ENCODE data around the gene SSBP4. TPM values are rescaled to one million over a fixed set of nuclear protein-coding genes. Genes with fewer than 3 reads are reported as not detected.

Gene SSBP4
- total RNA-seq, 1 experiment from 2014 or later: 46.2 TPM

- no TSS peak for BruUV-seq (replicated peaks)
- H3K4me1 ChIP-seq: peaks cover 8% of the 10 kb centered on the region
- ChIA-PET POLR2A (no interaction called here), CTCF (no interaction called here)
- Mint-ChIP-seq H3K9me3 (ENCODE audit: unreplicated experiment) (no peaks in the 10 kb centered on the region), H3K4me3 (ENCODE audit: unreplicated experiment) (no peak overlapping the region), H3K27ac (ENCODE audit: unreplicated experiment) (no peak overlapping the region), H3K27me3 (ENCODE audit: insufficient read depth, unreplicated experiment) (no peaks in the 10 kb centered on the region), H3K36me3 (ENCODE audit: insufficient read depth, unreplicated experiment) (peaks cover 29% of the 10 kb centered on the region), H3K4me1 (ENCODE audit: low read depth, unreplicated experiment) (peaks cover 1% of the 10 kb centered on the region)
- H3K27me3 ChIP-seq (replicated peaks; ENCODE audit: control insufficient read depth, insufficient read depth, low read length): no peaks in the 10 kb centered on the region
- no peak overlapping the region for H3K4me3 ChIP-seq (ENCODE audit: low read depth, low read length)
- no peak for TF ChIP-seq CTCF (IDR thresholded peaks at IDR 0.05; ENCODE audit: insufficient read depth in 1 of 2, low read depth in 1 of 2, low read length in 1 of 2, severe bottlenecking in 1 of 2, unreplicated experiment in 1 of 2)
- no peaks in the 10 kb centered on the region for H3K9me3 ChIP-seq
- no peak for DNase-seq
- H3K36me3 ChIP-seq (ENCODE audit: control insufficient read depth, insufficient read depth, low read length): no peaks in the 10 kb centered on the region; the same call in 1 of the 2 replicates
- intact Hi-C loops (cut with micrococcal nuclease; ENCODE audit: unreplicated experiment): no loop called here
Measured at GRCh38 chr19:18433735-18434398, 14.7 kb downstream of the SSBP4 start.

GRCh38 chr19:18434411-18435175, 15.4 kb downstream of the SSBP4 start:
- H3K27me3 ChIP-seq (replicated peaks; ENCODE audit: control insufficient read depth, insufficient read depth, low read length): no peaks in the 10 kb centered on the region
- H3K9me3 ChIP-seq: no peaks in the 10 kb centered on the region
- DNase-seq: no peak
- CTCF ChIA-PET: no interaction called here
- H3K36me3 ChIP-seq (ENCODE audit: control insufficient read depth, insufficient read depth, low read length): no peaks in the 10 kb centered on the region; the same call in 1 of the 2 replicates
- Mint-ChIP-seq H3K36me3 (ENCODE audit: insufficient read depth, unreplicated experiment) (peaks cover 37% of the 10 kb centered on the region), H3K27me3 (ENCODE audit: insufficient read depth, unreplicated experiment) (no peaks in the 10 kb centered on the region), H3K4me3 (ENCODE audit: unreplicated experiment) (no peak overlapping the region), H3K9me3 (ENCODE audit: unreplicated experiment) (no peaks in the 10 kb centered on the region), H3K27ac (ENCODE audit: unreplicated experiment) (no peak overlapping the region), H3K4me1 (ENCODE audit: low read depth, unreplicated experiment) (peaks cover 9% of the 10 kb centered on the region)
- POLR2A ChIA-PET: no interaction called here
- peaks cover 10% of the 10 kb centered on the region for H3K4me1 ChIP-seq
- no TSS peak for BruUV-seq (replicated peaks)
- intact Hi-C loops (cut with micrococcal nuclease; ENCODE audit: unreplicated experiment): no loop called here
- TF ChIP-seq CTCF (IDR thresholded peaks at IDR 0.05; ENCODE audit: insufficient read depth in 1 of 2, low read depth in 1 of 2, low read length in 1 of 2, severe bottlenecking in 1 of 2, unreplicated experiment in 1 of 2): no peak
- no peak overlapping the region for H3K4me3 ChIP-seq (ENCODE audit: low read depth, low read length)

- Histone ChIP-seq H3K4me1 (peaks cover 10% of the 10 kb centered on the region), H3K36me3 (ENCODE audit: control insufficient read depth, insufficient read depth, low read length) (no peaks in the 10 kb centered on the region; the same call in 1 of the 2 replicates), H3K4me3 (ENCODE audit: low read depth, low read length) (no peak overlapping the region), H3K27me3 (replicated peaks; ENCODE audit: control insufficient read depth, insufficient read depth, low read length) (no peaks in the 10 kb centered on the region), H3K9me3 (no peaks in the 10 kb centered on the region)
- H3K27me3 Mint-ChIP-seq (ENCODE audit: insufficient read depth, unreplicated experiment): no peaks in the 10 kb centered on the region
- no peak overlapping the region for H3K27ac Mint-ChIP-seq (ENCODE audit: unreplicated experiment)
- ChIA-PET POLR2A (no interaction called here), CTCF (no interaction called here)
- peaks cover 10% of the 10 kb centered on the region for H3K4me1 Mint-ChIP-seq (ENCODE audit: low read depth, unreplicated experiment)
- H3K9me3 Mint-ChIP-seq (ENCODE audit: unreplicated experiment): no peaks in the 10 kb centered on the region
- DNase-seq: no peak
- intact Hi-C loops (cut with micrococcal nuclease; ENCODE audit: unreplicated experiment): no loop called here
- BruUV-seq (replicated peaks): TSS peak; percentile 58
- H3K36me3 Mint-ChIP-seq (ENCODE audit: insufficient read depth, unreplicated experiment): peaks cover 40% of the 10 kb centered on the region
- TF ChIP-seq CTCF (IDR thresholded peaks at IDR 0.05; ENCODE audit: insufficient read depth in 1 of 2, low read depth in 1 of 2, low read length in 1 of 2, severe bottlenecking in 1 of 2, unreplicated experiment in 1 of 2): no peak
- no peak overlapping the region for H3K4me3 Mint-ChIP-seq (ENCODE audit: unreplicated experiment)
Measured at GRCh38 chr19:18435178-18435841, 16.1 kb downstream of the SSBP4 start.

Measured in Caco-2 (cell line).